K562 (cell line): ENCODE data around the gene CPEB1. TPM values are rescaled to one million over a fixed set of nuclear protein-coding genes. Genes with fewer than 3 reads are reported as not detected.

Experiments used
- ETV5 ChIP-seq: sonication (generic); formaldehyde crosslinking; IDR thresholded peaks from 2 replicates; pipeline ENCODE4 v1.4.0; 2020; ENCODE audit warnings: low read depth, mild to moderate bottlenecking, missing genetic modification reagents
- GATAD2B ChIP-seq: fragments of 450-650 bp; IDR thresholded peaks from 2 replicates; pipeline ENCODE4 v1.6.1; 2017; ENCODE audit warnings: mild to moderate bottlenecking, borderline replicate concordance
- SMAD2 ChIP-seq: fragments of 150-350 bp; IDR thresholded peaks from 2 replicates; pipeline ENCODE4 v1.6.1; 2014; ENCODE audit warnings: low read depth, mild to moderate bottlenecking, low read length
- TAF7 ChIP-seq: fragments of 450-650 bp; IDR thresholded peaks from 2 replicates; pipeline ENCODE4 v1.6.1; 2016; ENCODE audit warnings: missing genetic modification characterization, missing compliant biosample characterization
- ZNF12 ChIP-seq: sonication (generic); formaldehyde crosslinking; IDR thresholded peaks from 2 replicates; pipeline ENCODE4 v1.4.0; 2020; ENCODE audit warnings: mild to moderate bottlenecking, missing genetic modification reagents
- polyA plus RNA-seq, 8 experiments: library from polyadenylated mRNA; depleted of rRNA in 4 of 8; stranded (reverse) in 5 of 8; unstranded in 3 of 8; fragments of >200 nt; fragmentation: Nextera tagmentation in 2 of 8; fragmentation: Illumina TruSeq in 1 of 8; extraction: Ambion mirVana in 2 of 8; extraction: Trizol in 1 of 8; gene quantifications; 2 replicates each; pipeline versions ENCODE4 v1.2.1 to v1.2.3, GENCODE V29; 2011 to 2014; ENCODE audit warnings: inconsistent platforms in 1 of 8, missing spikeins in 1 of 8
- total RNA-seq, 7 experiments: library from RNA; depleted of rRNA in 6 of 7; stranded (reverse); fragments of >200 nt in 6 of 7; fragmentation: Illumina TruSeq in 2 of 7; extraction: Trizol in 2 of 7; gene quantifications; 2 replicates each; pipeline versions ENCODE4 v1.2.1 to v1.2.3, GENCODE V29; 2011 to 2021; ENCODE audit warnings: low replicate concordance in 1 of 7
- TF ChIP-seq, protein P1 (sequence below), 2 experiments: fragments of 450-650 bp in 1 of 2; sonication (generic) in 1 of 2; formaldehyde crosslinking in 1 of 2; IDR thresholded peaks; 2 replicates each; pipeline versions ENCODE4 v1.7.1 to v1.9.0; 2016 to 2022; ENCODE audit warnings: inconsistent platforms in 1 of 2, mild to moderate bottlenecking in 1 of 2, missing genetic modification reagents in 1 of 2
- TF ChIP-seq, protein P2 (sequence below): sonication (generic); formaldehyde crosslinking; IDR thresholded peaks from 2 replicates; pipeline ENCODE4 v1.9.0; 2022; ENCODE audit warnings: mild to moderate bottlenecking, missing genetic modification reagents
- TF ChIP-seq, protein P3 (sequence below): fragments of 450-650 bp; formaldehyde crosslinking; conservative IDR thresholded peaks from 2 replicates; pipeline ENCODE4 v1.4.0; 2022; ENCODE audit warnings: mild to moderate bottlenecking, missing genetic modification characterization

CPEB1 gene
- total and polyA plus RNA-seq, 9 of the 15 experiments (the other 6 are each of a cell fraction or from before 2014, with no cell fraction given) = 2.2 to 13.4 (median 9.7) TPM

DNA sequence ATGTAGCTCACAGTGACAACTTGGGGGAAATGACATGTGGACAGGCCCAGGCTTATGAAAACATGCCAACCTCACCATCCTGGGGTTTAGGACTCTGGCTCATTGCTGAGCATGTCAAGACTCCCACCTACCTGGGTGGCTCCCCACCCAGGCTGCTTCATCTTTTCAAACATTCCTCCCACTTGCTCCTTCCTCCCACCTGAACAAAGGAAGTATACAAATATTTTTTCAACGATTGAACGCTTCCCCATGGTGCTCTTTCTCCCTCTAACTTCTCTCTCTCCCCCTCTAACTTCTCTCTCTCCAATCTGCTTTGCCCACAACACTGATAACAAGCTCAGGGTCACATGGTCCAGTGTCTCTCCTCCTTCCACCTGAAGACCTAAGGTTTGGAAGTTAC, 27.7 kb upstream of the CPEB1 start (continued):
- TF ChIP-seq, protein P1, sequence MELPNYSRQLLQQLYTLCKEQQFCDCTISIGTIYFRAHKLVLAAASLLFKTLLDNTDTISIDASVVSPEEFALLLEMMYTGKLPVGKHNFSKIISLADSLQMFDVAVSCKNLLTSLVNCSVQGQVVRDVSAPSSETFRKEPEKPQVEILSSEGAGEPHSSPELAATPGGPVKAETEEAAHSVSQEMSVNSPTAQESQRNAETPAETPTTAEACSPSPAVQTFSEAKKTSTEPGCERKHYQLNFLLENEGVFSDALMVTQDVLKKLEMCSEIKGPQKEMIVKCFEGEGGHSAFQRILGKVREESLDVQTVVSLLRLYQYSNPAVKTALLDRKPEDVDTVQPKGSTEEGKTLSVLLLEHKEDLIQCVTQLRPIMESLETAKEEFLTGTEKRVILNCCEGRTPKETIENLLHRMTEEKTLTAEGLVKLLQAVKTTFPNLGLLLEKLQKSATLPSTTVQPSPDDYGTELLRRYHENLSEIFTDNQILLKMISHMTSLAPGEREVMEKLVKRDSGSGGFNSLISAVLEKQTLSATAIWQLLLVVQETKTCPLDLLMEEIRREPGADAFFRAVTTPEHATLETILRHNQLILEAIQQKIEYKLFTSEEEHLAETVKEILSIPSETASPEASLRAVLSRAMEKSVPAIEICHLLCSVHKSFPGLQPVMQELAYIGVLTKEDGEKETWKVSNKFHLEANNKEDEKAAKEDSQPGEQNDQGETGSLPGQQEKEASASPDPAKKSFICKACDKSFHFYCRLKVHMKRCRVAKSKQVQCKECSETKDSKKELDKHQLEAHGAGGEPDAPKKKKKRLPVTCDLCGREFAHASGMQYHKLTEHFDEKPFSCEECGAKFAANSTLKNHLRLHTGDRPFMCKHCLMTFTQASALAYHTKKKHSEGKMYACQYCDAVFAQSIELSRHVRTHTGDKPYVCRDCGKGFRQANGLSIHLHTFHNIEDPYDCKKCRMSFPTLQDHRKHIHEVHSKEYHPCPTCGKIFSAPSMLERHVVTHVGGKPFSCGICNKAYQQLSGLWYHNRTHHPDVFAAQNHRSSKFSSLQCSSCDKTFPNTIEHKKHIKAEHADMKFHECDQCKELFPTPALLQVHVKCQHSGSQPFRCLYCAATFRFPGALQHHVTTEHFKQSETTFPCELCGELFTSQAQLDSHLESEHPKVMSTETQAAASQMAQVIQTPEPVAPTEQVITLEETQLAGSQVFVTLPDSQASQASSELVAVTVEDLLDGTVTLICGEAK (IDR thresholded peaks at IDR 0.05) = no peak
- TF ChIP-seq, protein P1 (CRISPR knock-in tag; IDR thresholded peaks at IDR 0.05) = no peak
- no peak for TF ChIP-seq ETV5 (CRISPR knock-in tag)
- no peak for TF ChIP-seq SMAD2
- no peak for TF ChIP-seq ZNF12 (CRISPR knock-in tag)
- no peak for TF ChIP-seq GATAD2B
- TF ChIP-seq, protein P2, sequence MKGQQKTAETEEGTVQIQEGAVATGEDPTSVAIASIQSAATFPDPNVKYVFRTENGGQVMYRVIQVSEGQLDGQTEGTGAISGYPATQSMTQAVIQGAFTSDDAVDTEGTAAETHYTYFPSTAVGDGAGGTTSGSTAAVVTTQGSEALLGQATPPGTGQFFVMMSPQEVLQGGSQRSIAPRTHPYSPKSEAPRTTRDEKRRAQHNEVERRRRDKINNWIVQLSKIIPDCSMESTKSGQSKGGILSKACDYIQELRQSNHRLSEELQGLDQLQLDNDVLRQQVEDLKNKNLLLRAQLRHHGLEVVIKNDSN = no peak
- TF ChIP-seq, protein P3, sequence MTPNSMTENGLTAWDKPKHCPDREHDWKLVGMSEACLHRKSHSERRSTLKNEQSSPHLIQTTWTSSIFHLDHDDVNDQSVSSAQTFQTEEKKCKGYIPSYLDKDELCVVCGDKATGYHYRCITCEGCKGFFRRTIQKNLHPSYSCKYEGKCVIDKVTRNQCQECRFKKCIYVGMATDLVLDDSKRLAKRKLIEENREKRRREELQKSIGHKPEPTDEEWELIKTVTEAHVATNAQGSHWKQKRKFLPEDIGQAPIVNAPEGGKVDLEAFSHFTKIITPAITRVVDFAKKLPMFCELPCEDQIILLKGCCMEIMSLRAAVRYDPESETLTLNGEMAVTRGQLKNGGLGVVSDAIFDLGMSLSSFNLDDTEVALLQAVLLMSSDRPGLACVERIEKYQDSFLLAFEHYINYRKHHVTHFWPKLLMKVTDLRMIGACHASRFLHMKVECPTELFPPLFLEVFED = no peak
- no peak for TF ChIP-seq TAF7
